GM12873 (cell line): ENCODE data around the gene PRPF6.

Experiments used
- TF ChIP-seq, protein P1 (sequence below): IDR thresholded peaks from 2 replicates; pipeline ENCODE4 v1.5.1; 2012; ENCODE audit warnings: low read depth, mild to moderate bottlenecking, moderate library complexity, low read length, control low read depth; ENCODE audit not compliant: insufficient read depth; ENCODE audit errors: missing control alignments

The PRPF6 gene

DNA sequence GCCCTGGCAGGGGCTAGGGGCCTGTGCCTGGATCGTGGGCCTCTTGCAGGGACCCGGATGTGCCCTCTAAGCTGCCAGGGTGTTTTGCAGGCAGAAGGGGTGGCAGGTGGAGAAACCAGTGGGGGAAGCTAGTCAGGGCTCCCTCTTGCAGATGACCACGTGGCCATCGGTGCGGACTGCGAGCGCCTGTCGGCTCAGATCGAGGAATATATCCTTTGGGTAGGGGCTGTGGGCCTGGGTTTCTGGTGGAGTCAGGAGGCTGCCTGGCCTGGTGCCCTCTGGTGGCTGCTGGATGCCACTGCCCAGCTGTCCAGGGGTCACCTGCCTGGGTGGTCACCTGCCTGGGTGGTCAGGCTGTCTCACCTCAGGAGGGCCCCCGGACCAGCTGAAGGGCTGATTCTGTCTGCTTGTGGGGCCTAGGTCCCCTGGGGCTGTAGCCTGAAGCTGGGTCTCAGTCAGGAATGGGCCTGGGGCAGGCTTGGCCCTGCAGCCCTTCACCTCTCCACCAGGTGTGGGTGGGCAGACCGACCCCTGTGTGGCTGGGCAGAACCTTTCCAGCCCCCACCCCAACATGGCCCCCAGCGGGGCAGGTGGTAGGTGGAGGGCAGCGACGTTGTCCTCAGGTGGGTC is 88.8 kb downstream of the PRPF6 start:
- TF ChIP-seq, protein P1, sequence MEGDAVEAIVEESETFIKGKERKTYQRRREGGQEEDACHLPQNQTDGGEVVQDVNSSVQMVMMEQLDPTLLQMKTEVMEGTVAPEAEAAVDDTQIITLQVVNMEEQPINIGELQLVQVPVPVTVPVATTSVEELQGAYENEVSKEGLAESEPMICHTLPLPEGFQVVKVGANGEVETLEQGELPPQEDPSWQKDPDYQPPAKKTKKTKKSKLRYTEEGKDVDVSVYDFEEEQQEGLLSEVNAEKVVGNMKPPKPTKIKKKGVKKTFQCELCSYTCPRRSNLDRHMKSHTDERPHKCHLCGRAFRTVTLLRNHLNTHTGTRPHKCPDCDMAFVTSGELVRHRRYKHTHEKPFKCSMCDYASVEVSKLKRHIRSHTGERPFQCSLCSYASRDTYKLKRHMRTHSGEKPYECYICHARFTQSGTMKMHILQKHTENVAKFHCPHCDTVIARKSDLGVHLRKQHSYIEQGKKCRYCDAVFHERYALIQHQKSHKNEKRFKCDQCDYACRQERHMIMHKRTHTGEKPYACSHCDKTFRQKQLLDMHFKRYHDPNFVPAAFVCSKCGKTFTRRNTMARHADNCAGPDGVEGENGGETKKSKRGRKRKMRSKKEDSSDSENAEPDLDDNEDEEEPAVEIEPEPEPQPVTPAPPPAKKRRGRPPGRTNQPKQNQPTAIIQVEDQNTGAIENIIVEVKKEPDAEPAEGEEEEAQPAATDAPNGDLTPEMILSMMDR, result peak; percentile 86

- TF ChIP-seq, protein P1, result no peak
Measured at GRCh38 chr20:64070244-64070993, 89.5 kb downstream of the PRPF6 start.

DNA sequence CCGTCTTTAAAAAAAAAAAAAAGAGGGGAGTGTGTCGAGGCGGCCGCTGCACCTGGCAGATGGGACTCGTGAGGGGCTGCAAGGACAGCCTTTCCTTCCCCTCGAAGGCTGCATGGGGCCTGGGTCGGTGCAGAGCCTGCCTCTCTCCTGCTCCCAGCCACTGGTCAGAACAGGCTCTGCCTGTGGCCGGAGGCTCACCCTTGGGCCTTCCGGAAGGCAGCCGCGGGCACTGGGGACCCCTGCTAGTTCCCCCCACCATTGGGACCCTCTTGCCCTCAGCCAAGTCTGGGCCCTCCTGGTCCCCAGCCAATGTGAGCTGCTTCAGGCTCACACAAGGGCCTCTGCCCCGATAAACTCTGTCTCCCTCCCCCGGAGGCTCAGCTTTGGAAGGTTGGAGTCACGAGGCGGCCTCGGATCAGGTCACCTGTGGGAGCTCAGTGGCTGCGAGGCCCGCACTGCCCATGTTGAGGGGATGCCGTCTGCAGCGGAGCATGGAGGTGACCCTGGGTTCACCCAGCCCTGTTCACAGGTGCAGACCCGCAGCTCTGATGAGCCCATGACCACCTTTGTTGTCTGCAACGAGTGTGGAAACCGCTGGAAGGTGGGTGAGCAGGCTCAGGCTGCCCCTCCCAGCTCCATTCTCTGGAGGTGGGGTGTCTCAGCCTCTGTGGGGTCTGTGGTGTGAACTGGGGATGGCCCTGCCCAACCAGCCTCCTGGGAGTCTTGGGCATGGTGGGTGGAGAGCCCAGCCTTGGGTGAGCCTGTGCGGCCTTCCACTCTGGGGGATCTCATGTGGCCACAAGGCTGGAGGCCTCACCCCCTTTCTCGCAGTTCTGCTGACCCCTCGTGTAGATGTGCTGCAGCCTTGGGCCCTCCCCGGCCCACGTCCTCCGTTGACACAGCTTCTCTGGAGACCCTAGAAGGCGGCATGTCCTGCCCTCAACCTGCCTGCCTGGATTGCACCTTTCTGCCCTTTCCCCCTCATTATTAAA is 90.7 kb downstream of the PRPF6 start:
- TF ChIP-seq, protein P1, result no peak

DNA sequence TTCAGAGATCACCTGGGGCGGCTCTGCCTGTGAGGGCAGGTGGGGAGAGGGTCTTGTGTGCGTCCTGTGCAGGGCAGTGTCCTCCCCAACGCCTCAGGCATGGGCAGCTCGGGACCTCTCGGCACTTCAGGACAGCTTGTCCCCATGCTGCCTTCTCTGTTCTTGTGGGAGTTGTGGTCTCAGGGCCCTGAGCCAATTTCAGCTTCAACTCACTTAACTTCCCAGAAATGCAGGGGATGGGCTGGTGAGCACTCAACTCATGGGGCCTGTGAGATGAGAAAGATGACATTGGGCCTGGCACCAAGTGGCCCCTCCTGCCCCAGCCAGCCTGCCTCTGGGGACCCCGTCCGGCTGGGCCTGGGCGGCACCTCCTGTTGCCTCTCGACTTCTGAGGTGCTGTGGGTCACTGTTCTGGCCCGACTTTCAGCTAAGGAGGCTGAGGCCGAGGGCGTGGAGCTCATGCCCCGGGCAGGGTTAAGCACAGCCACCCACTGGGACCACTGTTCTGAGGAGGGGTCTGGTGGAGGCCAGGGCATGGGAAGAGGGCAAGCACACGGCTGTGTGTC is 91.6 kb downstream of the PRPF6 start:
- TF ChIP-seq, protein P1, result no peak

DNA sequence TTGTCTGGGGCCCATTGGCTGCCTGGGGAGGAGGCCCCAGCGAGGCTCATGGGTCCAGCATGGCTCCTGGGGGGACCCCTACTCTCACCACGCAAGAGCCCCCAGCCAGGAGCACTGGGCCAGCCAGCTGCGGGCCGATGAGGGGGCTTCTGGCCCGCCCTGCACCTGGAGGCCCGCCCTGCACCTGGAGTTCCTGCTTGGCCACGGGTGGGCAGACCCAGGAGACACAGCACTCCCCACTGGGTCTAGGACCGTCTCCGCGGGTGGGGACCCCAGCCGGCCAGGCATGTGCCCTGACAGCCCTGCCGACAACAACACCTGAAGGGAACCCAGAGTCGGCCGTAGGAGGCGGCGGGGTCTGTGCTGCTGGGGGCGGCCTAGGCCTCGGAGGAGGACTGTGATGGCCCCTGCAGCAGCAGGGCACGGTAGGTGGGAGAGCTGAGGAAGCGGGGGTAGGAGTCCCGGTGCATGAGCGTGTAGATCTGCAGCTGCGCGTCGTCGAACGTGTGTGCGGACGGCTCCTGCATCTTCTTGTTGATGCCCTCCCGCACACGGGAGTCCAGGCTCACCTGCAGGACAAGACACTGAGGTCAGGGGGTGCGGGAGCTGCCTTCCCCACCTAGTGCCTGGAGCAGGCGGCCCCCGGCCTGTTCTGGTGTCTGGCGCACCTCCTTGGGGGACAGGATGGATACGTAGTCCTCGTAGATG is 92.7 kb downstream of the PRPF6 start:
- TF ChIP-seq, protein P1, result no peak

DNA sequence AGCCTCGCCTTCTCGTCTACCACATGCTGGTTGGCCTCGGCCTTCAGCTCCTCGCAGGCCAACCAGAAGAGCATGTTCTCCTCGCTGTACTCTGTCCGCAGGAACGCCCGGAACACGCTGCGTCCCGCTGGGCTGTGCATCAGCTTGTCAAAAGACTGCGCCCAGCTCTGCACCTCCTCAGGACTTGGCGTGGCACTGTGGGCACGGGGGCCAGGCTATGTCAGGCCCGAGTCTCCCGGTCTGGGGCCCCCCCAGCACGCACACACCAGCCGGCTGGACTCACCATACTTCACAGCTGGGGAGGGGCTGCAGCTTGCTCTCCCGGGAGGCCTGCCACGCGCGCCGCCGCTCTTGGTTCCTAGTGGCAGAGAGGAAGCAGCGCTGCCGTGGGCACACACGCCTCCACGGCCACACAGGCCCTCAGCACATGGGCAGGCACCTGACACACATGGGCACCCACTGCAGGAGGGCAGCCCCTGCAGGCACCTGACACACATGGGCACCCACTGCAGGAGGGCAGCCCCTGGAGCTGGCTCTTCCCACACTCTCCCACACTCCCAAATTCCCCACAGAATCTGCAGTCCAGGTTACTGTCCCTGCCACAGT is 93.4 kb downstream of the PRPF6 start:
- TF ChIP-seq, protein P1, result no peak
